Measurements from ENCODE around the gene CPXM1. TPM values are rescaled to one million over a fixed set of nuclear protein-coding genes. Genes with fewer than 3 reads are reported as not detected.

CPXM1 gene
- total and polyA plus RNA-seq, 8 donors: 0.28 to 10.6 (median 2.0) TPM

- intact Hi-C loops (cut with DNase I): no loop called here
- WGBS, 2 donors: 46 to 55% methylated on average over 5 of the region's 5 CpGs
- FAIRE-seq: no peak
- Histone ChIP-seq H3K36me3 (no peaks in the 10 kb centered on the region), H3K4me3 (no peak overlapping the region), H3K4me1 (peaks cover 4 to 8% (median 6%) of the 10 kb centered on the region in 3 donors), H3K9me3 (no peaks in the 10 kb centered on the region), H3K27me3 (no peaks in the 10 kb centered on the region), H3K27ac (no peak overlapping the region)
- no peak for ATAC-seq
- no peak for DNase-seq
- TF ChIP-seq CTCF (IDR thresholded peaks at IDR 0.05): no peak
Observed at GRCh38 chr20:2763186-2763585, 37.2 kb downstream of the CPXM1 start.

- DNase-seq (no peak), ATAC-seq (no peak), FAIRE-seq (no peak)
- TF ChIP-seq CTCF (IDR thresholded peaks at IDR 0.05): no peak
- no peak overlapping the region for H3K4me3 ChIP-seq
- H3K36me3 ChIP-seq: no peaks in the 10 kb centered on the region
- H3K27me3 ChIP-seq: no peaks in the 10 kb centered on the region
- peaks cover 0 to 3% (median under 1%) of the 10 kb centered on the region in 3 donors for H3K4me1 ChIP-seq
- no peak overlapping the region for H3K27ac ChIP-seq
- intact Hi-C loops (cut with DNase I): no loop called here
- H3K9me3 ChIP-seq: no peaks in the 10 kb centered on the region
- 37 to 45% methylated on average over 2 of the region's 2 CpGs for WGBS, 2 donors
Observed at GRCh38 chr20:2762578-2763131, 37.8 kb downstream of the CPXM1 start.

- intact Hi-C loops (cut with DNase I): no loop called here
- no peaks in the 10 kb centered on the region for H3K27me3 ChIP-seq
Observed at GRCh38 chr20:2761885-2762284, 38.5 kb downstream of the CPXM1 start.

GRCh38 chr20:2760952-2761305 lies 39.5 kb downstream of the CPXM1 start:
- no peak for FAIRE-seq
- no peak overlapping the region for H3K27ac ChIP-seq
- no peak for ATAC-seq
- no peak for DNase-seq
- WGBS, 2 donors: 96 to 100% methylated on average over 2 of the region's 2 CpGs
- no peaks in the 10 kb centered on the region for H3K27me3 ChIP-seq
- no peaks in the 10 kb centered on the region for H3K4me1 ChIP-seq
- H3K4me3 ChIP-seq: no peak overlapping the region
- intact Hi-C loops (cut with DNase I): no loop called here
- no peak for TF ChIP-seq CTCF (IDR thresholded peaks at IDR 0.05)
- H3K9me3 ChIP-seq: no peaks in the 10 kb centered on the region
- H3K36me3 ChIP-seq: no peaks in the 10 kb centered on the region

More at GRCh38 chr20:2761885-2762284, 38.5 kb downstream of the CPXM1 start:
- no peak for TF ChIP-seq CTCF (IDR thresholded peaks at IDR 0.05)
- H3K4me1 ChIP-seq: no peaks in the 10 kb centered on the region
- no peak overlapping the region for H3K4me3 ChIP-seq
- FAIRE-seq (no peak), ATAC-seq (no peak), DNase-seq (no peak)
- 83 to 84% methylated on average over 4 of the region's 4 CpGs for WGBS, 2 donors
- no peaks in the 10 kb centered on the region for H3K36me3 ChIP-seq
- no peaks in the 10 kb centered on the region for H3K9me3 ChIP-seq
- H3K27ac ChIP-seq: no peak overlapping the region

- ATAC-seq (no peak), DNase-seq (no peak)
Observed at GRCh38 chr20:2760297-2760951, 40.0 kb downstream of the CPXM1 start.

More at GRCh38 chr20:2760297-2760951, 40.0 kb downstream of the CPXM1 start:
- no peaks in the 10 kb centered on the region for H3K36me3 ChIP-seq
- no peak overlapping the region for H3K4me3 ChIP-seq
- no peak overlapping the region for H3K27ac ChIP-seq
- H3K27me3 ChIP-seq: no peaks in the 10 kb centered on the region
- H3K9me3 ChIP-seq: no peaks in the 10 kb centered on the region
- no peaks in the 10 kb centered on the region for H3K4me1 ChIP-seq
- intact Hi-C loops (cut with DNase I): no loop called here
- WGBS, 2 donors: 86 to 88% methylated on average over 7 of the region's 7 CpGs
- no peak for FAIRE-seq
- TF ChIP-seq CTCF (IDR thresholded peaks at IDR 0.05): no peak
